Measurements from ENCODE around the gene RAMACL. TPM values are rescaled to one million over a fixed set of nuclear protein-coding genes. Genes with fewer than 3 reads are reported as not detected.
"Not testable (repeated sequence)": the region's sequence is repeated elsewhere in the genome, so short reads cannot be mapped to it uniquely, and the experiment has no call there.

RAMACL gene
- polyA plus RNA-seq, 1 donor = 0.16 TPM

DNA sequence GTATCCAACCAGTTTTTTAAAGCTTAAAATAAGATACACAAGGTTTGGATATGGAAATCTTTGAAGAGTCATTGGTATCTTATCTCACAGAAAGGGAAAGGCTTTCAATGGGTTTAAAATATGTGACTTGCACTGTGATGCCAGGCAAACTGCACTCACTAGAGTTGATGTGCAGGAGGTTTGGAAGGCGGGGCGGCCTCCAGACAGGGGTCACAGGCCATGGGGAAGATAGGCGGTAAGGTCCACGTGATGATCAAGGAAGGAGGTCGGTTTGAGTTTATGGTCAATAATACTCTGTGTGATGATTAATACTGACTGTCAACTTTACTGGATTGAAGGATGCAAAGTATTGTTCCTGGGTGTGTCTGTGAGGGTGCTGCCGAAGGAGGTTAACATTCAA, 9.5 kb upstream of the RAMACL start:
- no peak for DNase-seq (ENCODE audit: low read depth)

DNA sequence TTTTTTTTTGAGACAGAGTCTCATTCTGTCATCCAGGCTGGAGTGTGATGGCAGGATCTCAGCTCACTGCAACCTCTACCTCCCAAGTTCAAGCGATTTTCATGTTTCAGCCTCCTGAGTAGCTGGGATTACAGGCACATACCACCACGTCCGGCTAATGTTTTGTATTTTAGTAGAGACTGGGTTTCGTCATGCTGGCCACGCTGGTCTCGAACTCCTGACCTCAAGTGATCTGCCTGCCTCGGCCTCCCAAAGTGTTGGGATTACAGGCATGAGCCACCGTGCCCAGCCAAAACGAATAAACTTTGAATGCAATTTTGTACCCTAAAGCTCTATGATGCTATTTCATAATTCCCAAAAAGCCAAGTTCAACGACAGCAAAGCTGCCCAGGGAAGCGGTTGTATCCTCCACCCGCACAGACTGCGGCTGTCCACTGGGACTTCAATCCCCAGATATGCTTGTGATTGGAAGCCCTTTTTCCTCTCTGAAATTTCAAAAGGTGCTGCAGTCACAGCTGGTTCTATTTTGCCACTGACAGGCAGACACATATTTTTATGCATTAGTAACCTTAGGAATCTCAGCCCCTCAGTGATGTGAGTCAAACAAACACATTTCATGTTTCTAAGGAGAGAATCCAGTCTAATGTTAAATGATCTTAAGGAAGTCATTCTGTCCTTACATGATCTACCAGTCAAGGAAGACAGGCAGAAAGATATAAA, 8.7 kb upstream of the RAMACL start:
- no peak for DNase-seq (ENCODE audit: low read depth)

DNA sequence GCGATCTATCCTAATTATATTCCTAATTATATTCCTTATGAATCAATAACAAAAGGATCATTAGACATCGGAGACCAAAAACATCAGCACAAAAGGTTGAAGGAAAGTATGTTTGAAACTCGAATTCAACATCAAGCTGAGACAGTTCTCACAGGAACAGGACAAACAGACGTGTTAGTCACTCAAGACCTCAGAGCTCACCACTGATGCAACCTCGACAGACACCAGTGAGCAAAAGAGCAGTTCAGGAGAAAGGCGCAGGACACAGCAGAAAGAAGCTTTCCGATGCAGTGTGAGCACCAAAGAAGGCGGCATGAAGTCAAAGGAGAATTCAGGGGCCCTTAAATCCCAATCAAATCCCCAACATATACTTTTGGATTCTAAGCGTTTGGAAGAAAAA, 6.3 kb upstream of the RAMACL start:
- no peak for DNase-seq (ENCODE audit: low read depth)

DNA sequence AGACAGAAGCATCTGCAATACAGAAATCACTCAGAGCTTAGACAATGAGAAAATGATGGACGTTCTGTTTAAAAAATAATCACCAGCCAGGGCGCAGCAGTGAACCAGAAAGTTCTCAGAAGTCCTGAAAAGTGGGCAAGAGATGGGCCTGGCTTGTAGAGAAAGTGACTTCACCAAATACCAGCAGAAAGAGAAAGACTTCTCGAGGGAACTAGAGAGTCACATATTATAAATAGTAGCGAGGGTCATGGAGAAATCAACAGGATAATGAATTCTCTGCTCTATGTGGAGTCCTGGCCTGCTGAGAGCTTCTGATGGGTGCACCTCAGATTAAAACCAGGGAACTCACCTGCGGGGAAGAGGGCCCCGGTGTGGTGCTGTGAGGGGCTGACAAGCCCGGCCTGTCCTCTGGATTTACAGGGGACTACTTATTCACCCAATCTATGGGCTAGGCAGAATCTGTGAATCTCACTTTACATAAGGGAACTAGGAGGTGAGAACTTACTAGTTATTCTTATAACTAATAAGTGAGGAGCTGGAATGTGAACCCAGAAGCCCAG, 5.6 kb upstream of the RAMACL start:
- no peak for DNase-seq (ENCODE audit: low read depth)

DNA sequence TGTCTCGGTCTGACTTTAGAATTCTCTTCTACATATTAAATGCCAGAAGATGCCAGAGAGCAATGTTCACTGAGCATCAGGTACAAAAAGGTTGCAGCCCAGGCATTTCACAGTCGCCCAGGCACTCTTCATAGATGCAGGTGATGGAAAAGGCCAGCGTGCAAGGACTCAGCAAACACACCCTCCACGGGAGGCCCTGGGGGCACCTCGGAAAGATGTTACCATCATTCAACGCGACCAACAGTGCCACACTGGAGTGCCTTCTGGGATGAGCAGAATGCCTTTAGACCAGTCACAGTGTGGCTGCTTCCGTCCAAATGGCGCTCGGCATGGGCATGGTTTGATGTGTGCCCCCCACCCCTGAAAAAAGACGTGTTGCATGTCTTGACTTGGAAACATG, 4.5 kb upstream of the RAMACL start:
- no peak for DNase-seq (ENCODE audit: low read depth)

DNA sequence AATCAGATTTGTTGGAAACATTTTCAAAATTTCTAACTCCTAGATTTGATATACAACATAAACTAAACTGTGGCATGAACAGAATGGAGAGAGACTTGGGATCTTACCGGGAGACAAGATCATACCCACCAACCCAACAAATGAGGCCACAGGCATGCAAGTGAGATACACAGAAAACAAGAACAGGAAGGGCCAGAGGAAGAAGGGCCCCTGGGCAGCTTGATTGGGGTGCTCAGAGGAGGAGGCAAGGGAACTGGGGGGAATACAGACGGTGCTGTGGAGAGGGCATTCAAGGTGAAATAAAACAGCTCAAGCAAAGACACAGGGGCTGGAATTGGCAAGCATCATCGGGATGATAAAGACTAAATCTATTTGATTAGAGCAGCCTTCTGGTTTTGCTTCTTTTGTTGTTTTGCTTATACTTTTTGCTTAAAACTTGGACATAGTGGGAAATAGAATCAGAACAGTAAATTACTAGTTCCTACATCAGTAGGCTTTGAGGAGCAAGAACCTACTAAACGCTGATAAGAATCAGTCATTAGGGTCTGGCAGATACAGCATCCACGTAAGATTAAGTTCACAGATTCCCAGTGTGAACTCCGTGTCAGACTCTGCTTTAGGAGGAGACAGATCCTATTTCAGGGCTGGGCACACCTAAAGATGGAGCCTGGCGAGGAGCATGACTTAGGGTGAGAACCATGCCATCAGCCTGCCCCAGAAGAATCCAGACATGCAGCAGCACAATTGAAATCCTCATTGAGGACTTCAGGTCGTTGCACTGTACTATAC, 3.5 kb upstream of the RAMACL start:
- no peak for DNase-seq (ENCODE audit: low read depth)

DNA sequence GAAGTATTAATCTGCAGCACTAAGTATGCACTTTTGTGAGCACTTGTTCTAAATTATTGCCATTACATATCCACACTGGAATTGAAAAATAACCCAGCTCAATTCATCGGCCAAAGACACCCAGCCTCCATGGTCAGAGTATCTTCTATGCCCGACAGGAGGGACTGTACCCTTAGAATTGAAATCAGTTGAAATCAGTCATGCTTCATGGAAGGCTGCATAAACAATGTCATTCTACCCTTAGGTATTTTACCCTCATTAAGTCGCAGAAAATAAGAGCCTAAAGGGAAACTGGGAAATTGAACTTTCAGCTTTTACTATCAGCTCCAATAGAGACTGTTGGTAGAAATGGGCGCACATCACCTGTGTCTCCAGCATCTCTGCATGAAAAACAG, 2.9 kb upstream of the RAMACL start:
- no peak for DNase-seq (ENCODE audit: low read depth)

DNA sequence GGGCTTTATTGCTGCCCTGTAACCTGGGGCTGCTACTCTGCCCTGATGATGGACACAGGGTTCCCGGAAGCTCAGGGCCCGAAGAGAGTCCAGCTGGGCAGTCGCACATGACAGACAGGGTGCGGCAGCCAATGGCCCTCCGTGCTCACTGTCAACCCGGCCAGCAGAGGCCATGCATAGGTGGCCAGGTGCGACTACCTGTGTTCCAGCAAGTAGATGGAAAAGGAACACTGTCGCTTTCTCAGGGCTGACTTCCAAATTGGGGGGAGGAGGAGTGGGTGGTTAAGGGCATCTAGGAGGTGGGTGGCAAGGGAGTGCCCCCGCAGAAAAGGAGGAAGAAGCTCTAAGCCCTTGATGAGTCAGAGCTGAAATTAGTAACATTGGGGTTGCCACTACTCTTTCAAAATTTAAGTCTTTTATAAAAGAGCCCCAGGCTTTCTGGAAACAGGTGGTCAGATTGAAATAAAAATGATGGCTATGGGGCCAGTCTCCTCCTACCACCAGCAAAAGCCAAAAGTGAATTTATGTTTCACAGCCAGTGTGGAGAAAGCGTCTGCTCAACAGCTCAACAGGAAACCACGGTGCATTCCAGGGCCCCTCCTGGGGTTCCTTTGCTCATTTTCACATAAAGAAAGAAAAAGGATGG, 2.3 kb upstream of the RAMACL start:
- DNase-seq (ENCODE audit: low read depth) = no peak

DNA sequence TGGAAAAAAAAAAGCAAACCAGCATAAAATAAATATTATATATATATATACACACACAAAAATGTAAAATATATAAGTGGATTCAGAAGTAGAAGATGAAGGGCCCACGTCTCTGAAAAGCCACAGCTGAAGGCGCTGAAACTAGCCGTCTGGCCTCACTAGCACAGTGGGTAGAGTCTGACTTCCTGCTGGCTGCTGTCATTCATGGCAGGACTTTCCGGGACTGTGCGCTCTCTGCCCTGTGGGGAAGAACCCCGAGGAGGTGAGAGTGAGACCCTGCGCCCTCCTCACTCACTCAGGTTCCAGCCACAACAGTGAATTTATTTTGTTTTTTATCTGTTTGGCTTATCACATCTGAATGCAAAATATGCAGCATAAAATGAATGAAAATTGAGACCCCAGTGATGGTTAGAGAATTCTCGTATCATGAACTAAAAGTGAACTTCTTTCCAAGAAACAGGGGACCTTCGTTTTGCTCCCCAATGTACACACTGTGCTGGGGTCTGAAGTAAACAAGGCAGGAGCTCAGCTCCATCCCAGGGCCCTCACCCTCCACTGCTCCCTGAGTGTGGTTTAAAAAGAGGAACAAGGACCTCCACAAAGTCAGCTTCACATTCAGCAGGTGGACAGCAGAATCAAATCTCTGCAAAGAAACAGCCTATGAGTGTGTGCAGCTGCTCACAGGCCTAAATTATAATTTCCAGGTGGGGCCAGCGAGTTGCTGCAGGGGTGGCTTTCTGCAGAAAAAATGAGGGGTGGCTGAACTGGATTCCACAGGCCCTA, 1.3 kb upstream of the RAMACL start:
- no peak for DNase-seq (ENCODE audit: low read depth)

DNA sequence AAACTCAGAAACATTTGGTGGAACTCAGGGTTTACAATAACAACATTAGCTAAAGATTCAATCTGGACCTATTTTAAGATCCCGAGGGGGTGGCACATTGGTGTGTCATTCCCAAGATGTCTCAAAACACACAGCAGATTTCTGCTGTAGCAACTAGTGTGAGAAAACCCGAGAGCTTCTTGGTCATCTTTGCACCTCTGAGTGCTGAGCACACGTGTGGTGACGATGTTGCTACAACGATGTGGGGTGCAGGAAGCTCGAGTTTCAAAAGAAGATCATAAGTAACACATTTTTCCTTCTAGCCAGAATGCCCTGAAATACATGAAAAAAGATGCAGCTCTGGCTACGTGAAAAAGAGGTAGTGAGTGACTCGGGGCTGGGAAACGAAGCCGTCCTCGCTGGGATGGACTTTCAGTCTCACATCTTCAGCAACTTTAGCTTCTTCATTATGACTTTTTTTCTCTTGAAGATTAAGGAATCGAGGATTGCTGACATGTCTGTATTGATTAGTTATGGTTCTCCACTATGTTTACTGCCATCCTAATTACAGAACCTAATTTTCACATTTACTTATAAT, 1.5 kb downstream of the RAMACL start:
- DNase-seq (ENCODE audit: low read depth) = no peak

DNA sequence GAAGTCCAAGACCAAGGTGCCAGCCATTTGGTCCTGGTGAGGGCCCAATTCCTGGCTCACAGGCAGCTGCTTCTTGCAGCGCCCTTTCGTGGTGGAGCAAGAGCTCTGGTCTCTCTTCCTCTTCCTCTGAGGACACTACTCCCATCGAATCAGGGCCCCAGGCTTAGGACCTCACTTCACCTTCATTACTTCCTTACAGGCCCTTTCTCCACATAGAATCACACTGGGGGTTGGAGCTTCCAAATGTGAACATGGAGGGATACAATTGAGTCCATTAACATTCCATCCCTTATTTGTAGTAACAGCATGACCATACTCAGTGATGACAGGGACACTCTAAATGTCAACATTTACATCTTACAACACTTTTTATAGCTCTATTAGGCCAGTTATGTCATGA, 2.3 kb downstream of the RAMACL start:
- no peak for DNase-seq (ENCODE audit: low read depth)

DNA sequence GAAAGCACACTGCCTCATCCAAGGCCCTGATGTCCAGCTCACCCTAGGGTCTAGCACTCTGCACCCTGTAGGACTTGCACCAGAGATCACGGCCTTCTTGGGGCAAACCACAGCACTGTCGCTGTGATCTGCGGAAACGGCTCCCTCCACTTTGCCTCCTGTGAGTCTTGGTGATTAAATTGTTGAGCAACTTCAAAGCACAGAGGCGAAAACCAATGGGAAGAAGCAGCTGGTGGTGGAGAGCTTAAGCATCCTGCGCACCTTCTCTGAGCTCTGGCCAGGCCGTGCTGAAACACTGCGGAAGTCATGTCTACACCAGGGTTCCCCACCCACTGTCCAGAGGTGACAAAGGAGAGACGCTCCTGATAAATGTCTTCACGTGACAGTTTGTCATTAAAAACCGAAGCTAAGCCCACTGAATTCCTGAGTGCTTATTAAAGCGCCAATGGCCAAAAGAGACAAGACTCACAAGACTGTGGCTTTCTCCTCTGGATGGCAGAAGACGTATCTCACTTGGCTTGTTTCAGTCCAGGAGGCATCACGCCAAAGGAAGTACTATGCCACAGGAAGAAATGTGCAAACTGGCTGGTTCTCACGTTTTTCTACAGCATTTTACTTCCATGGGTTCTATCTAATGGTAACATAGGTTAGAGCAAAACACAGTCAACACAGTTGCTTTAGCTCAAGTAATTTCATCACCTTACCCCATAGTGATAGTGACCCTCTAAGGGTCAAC, 3.1 kb downstream of the RAMACL start:
- DNase-seq (ENCODE audit: low read depth) = no peak

DNA sequence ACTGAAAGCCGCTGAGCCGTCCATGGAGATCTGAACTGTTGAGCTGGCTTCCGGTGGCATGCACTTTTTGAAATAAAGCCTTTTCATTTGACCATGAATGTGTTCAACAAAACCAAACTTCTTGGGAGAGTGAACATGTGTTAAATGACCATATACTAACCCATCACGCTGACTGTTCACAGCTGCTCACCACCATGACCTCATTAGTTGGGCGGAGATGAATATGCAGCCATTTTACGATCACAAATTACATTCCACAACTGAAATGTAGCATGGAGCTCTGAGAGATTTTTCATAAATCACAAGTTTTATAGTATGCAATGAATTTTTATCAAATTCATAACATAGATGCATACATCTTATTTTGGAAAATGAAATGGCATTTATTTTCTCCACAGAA, 4.2 kb downstream of the RAMACL start:
- DNase-seq (ENCODE audit: low read depth) = no peak

DNA sequence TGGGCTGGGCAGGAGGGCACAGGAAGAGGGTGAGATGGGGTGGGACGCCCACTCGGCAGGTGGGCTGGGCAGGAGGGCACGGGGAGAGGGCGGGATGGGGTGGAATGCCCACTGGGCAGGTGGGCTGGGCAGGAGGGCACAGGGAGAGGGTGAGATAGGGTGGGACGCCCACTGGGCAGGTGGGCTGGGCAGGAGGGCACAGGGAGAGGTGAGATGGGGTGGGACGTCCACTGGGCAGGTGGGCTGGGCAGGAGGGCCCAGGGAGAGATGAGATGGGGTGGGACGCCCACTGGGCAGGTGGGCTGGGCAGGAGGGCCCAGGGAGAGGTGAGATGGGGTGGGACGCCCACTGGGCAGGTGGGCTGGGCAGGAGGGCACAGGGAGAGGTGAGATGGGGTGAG, 4.7 kb downstream of the RAMACL start:
- not testable (repeated sequence) for DNase-seq (ENCODE audit: low read depth)

DNA sequence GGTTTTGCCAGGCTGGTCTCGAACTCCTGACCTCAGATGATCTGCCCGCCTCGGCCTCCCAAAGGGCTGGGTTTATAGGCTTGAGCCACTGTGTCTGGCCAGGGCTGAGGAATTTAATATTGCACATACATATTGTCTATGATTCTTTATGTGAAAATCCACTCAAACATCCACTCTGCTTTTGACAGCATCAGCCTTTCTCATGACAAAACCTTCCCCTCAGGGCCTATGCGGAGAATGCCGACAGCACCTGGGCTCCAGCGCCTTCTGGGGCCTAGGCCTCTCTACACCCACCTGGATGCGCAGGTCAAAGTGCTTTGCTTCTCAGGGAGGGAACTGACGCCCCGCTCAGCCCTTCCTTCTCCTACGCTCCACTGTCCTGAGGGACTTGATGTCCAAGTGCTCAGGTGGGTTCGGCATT, 5.4 kb downstream of the RAMACL start:
- no peak for DNase-seq (ENCODE audit: low read depth)

DNA sequence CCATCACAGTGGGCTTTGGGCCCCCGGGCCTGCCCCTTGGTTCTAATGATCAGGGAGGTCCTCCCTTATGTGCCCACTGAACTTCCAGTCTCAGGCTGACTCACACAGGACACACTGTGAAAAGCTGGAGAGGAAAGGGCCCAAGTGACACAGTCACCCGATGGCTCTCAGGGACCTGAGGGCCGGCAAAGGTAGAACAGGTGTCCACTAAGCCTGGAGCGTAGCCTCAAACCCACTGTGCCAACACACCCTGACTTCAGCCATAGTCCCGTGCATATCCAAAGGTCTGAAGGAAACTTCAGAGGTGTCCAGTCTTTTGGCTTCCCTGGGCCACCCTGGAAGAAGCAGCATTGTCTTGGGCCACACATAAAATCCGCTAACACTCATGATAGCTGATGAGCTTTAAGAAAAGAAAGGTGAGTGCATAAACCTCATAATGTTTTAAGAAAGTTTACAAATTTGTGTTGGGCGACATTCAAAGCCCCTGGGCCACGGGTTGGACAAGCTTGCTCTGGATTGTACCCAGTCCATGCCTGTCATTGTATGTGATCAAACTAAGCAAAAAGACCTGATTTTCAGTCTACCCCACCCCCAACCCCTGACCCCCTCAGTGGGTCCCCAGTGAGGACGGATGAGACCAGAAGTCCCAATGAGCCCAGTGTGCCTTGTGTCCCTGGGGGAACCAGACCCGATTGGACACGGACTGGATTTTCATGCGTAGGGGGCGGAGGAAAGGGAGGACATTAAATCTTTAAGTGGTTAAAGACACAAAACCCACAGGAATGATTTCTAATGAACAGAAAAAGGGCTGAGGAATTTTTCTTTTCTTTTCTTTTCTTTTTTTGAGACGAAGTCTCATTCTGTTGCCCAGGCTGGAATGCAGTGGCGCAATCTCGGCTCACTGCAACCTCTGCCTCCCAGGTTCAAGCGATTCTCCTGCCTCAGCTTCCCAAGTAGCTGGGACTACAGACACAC, 6.1 kb downstream of the RAMACL start:
- no peak for DNase-seq (ENCODE audit: low read depth)

DNA sequence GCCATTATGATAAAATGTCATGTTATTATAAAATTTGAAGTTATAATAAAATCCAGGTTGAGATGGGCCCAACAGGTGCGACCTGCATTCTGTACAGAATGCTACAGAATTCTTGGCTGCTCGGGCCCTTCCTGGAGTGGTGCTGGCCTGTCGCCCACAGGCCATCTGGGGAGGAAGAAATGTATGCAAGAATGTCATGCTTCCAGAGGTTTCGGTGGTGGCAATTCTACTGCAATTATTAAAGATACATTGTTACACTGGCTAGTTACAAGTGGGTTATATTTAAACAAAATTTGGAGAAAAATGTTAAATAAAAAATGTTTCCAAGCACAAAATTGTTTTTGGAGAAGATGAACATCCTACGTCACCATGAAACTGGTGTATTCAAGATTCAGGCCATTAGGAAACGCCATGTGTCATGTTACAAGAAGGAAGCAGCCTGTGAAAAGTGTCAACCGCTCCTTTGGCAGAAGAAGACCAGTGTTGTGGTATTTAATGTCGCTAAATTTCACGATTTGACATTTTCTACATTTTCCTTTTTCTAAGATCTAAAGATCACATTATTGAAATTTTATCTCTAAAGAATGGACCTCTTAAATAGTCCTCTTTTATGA, 7.1 kb downstream of the RAMACL start:
- no peak for DNase-seq (ENCODE audit: low read depth)

DNA sequence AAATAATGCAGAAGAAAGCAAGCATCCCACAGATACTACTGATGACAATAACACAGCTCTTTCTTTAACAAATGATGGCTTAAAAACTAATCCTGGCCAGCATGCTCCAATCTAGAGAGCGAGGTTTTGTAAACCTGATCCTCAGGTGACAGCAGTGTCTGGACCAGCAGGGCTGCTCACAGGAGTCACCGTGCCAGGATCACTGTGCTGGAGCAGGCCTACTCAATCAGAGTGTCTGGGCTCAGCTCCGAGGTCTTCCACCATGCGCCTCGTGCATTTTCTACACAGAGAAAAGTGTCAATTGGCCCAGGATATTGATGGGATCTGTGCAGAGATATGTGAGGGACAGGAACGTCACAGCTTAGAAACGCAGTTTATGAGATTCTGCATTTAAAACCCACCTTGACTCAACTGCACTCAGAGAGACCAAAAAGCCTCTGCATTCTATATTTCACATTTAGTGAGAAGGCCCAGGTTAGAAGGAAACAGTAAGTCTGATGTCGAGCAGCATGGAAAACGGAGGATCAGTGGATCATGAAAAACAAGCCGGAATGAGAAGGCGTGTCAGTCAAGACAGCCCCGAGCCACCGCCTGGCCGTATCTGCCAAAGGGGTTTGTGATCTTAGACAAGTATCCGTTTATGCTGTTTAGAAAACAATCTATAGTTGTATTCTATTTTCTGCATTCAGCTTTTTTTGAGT, 7.8 kb downstream of the RAMACL start:
- DNase-seq (ENCODE audit: low read depth) = no peak

Measured in forelimb muscle (tissue), 1 donor.